ENCODE measurements around the gene PGM3.
"Not testable (repeated sequence)": the region's sequence is repeated elsewhere in the genome, so short reads cannot be mapped to it uniquely, and the experiment has no call there.

The PGM3 gene

GRCh38 chr6:83192871-83193746 lies at the start of gene PGM3, which contains the start of gene RWDD2A:
Gene PGM3 (minus strand): TSS chr6:83193265. CDS start chr6:83191012, 2,253 bp downstream.
Gene RWDD2A (plus strand): TSS chr6:83193357. CDS start chr6:83194452, 1,095 bp downstream.
- DNase-seq = peak; percentile 88

- DNase-seq = no peak
Observed at GRCh38 chr6:83231146-83231545, 38.1 kb upstream of the PGM3 start.

GRCh38 chr6:83226517-83226916 lies 33.5 kb upstream of the PGM3 start:
- DNase-seq = no peak

- DNase-seq = no peak
Observed at GRCh38 chr6:83221889-83222479, 28.9 kb upstream of the PGM3 start.

- no peak for DNase-seq
Observed at GRCh38 chr6:83221276-83221675, 28.2 kb upstream of the PGM3 start.

GRCh38 chr6:83220121-83220520 lies 27.1 kb upstream of the PGM3 start:
- no peak for DNase-seq

- DNase-seq = no peak
Observed at GRCh38 chr6:83218646-83219045, 25.6 kb upstream of the PGM3 start.

GRCh38 chr6:83216806-83217205 lies 23.7 kb upstream of the PGM3 start:
- no peak for DNase-seq

GRCh38 chr6:83215131-83216047 lies 22.3 kb upstream of the PGM3 start:
- DNase-seq = peak; percentile 42

GRCh38 chr6:83202031-83202430 lies 9.0 kb upstream of the PGM3 start:
- no peak for DNase-seq

GRCh38 chr6:83199863-83200225 lies 6.8 kb upstream of the PGM3 start:
- no peak for DNase-seq

GRCh38 chr6:83199173-83199862 lies 6.3 kb upstream of the PGM3 start:
- no peak for DNase-seq

- no peak for DNase-seq
Observed at GRCh38 chr6:83198486-83199172, 5.6 kb upstream of the PGM3 start.

- peak; percentile 7 for DNase-seq
Observed at GRCh38 chr6:83193747-83194566, 892 bp upstream of the PGM3 start.

- DNase-seq = no peak
Observed at GRCh38 chr6:83192456-83192855, 609 bp downstream of the PGM3 start.

- DNase-seq = not testable (repeated sequence)
Observed at GRCh38 chr6:83191974-83192373, 1.1 kb downstream of the PGM3 start.

- DNase-seq = no peak
Observed at GRCh38 chr6:83190626-83191025, 2.4 kb downstream of the PGM3 start.

GRCh38 chr6:83188501-83188900 lies 4.6 kb downstream of the PGM3 start:
- DNase-seq = no peak

- no peak for DNase-seq
Observed at GRCh38 chr6:83185096-83185495, 8.0 kb downstream of the PGM3 start.

- DNase-seq = no peak
Observed at GRCh38 chr6:83183082-83183828, 9.8 kb downstream of the PGM3 start.
